Colonic mucosa (tissue), 4 donors: ENCODE measurements around the gene RPS6KA3. TPM values are rescaled to one million over a fixed set of nuclear protein-coding genes. Genes with fewer than 3 reads are reported as not detected.

Experiments used
- DNase-seq: peaks from one replicate; pipeline ENCODE4 v3.0.0-alpha.2; 2020
- H3K27ac ChIP-seq: fragments of 200-600 bp; one replicate; pipeline ENCODE4 v1.8.0; 2021
- H3K27me3 ChIP-seq: fragments of 200-600 bp; one replicate; pipeline ENCODE4 v1.8.0; 2021
- H3K36me3 ChIP-seq: fragments of 200-600 bp; one replicate; pipeline ENCODE4 v1.8.0; 2021
- H3K4me1 ChIP-seq: fragments of 200-600 bp; one replicate; pipeline ENCODE4 v1.8.0; 2021; ENCODE audit warnings: mild to moderate bottlenecking
- H3K4me3 ChIP-seq: fragments of 200-600 bp; one replicate; pipeline ENCODE4 v1.8.0; 2021
- H3K9ac ChIP-seq, 2 donors: one replicate each; pipeline ENCODE4 v1.7.0; 2013; ENCODE audit warnings: control low read depth in 2 of 2, low read depth in 2 of 2, low read length in 2 of 2
- H3K9me3 ChIP-seq: fragments of 200-600 bp; one replicate; pipeline ENCODE4 v1.8.0; 2021
- intact Hi-C: fragments of 100-400 bp; cut with DNase I; formaldehyde crosslinking; loops from one replicate; pipeline ENCODE4 v1.14.1; 2022
- total RNA-seq, 2 donors: library from RNA; stranded (reverse); fragmentation: NEBNext Ultra II Directional in 1 of 2; extraction: Animal tissue kit (Norgen Biotek cat#: 25700) in 1 of 2; gene quantifications; one replicate each; pipeline ENCODE4 v1.2.1, GENCODE V29; 2021
- TF ChIP-seq, protein P1 (sequence below): fragments of 200-600 bp; IDR thresholded peaks from one replicate; pipeline ENCODE4 v1.8.0; 2022; ENCODE audit warnings: antibody characterized with exemption, mild to moderate bottlenecking
- donor health status: healthy.
- donor health status: DM: no; HTN: no; CAD: no.
- donor health status: DM: no; HTN: no; CAD: no.

RPS6KA3 gene
- total RNA-seq, 2 donors from 2014 or later = 77.0 to 110 TPM

DNA sequence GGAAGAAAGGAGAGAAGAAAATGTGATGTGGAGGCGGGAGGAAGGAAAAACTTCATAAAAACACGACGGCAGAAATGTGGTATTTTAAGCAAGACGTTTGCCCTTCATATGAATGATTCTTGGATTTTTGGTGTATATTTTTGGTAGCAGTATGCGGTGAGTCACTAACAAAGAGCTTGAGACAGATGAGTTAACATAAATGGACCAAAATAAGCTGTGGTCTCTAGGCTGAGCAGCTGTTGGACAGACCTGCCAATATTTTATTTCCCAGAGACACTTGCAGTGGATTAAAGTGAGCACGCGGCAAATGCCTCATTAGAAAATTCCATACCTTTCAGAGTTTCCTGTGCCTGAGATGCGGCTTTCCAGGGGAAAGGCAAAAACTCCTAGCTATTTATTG lies 43.1 kb upstream of the RPS6KA3 start:
- no peak for DNase-seq
- Histone ChIP-seq H3K36me3 (no peaks in the 10 kb centered on the region), H3K9ac (no peak overlapping the region), H3K4me1 (no peaks in the 10 kb centered on the region), H3K27me3 (no peaks in the 10 kb centered on the region), H3K4me3 (no peak overlapping the region), H3K9me3 (no peaks in the 10 kb centered on the region), H3K27ac (no peak overlapping the region)
- intact Hi-C loops = no loop called here
- TF ChIP-seq, protein P1, sequence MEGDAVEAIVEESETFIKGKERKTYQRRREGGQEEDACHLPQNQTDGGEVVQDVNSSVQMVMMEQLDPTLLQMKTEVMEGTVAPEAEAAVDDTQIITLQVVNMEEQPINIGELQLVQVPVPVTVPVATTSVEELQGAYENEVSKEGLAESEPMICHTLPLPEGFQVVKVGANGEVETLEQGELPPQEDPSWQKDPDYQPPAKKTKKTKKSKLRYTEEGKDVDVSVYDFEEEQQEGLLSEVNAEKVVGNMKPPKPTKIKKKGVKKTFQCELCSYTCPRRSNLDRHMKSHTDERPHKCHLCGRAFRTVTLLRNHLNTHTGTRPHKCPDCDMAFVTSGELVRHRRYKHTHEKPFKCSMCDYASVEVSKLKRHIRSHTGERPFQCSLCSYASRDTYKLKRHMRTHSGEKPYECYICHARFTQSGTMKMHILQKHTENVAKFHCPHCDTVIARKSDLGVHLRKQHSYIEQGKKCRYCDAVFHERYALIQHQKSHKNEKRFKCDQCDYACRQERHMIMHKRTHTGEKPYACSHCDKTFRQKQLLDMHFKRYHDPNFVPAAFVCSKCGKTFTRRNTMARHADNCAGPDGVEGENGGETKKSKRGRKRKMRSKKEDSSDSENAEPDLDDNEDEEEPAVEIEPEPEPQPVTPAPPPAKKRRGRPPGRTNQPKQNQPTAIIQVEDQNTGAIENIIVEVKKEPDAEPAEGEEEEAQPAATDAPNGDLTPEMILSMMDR = no peak

DNA sequence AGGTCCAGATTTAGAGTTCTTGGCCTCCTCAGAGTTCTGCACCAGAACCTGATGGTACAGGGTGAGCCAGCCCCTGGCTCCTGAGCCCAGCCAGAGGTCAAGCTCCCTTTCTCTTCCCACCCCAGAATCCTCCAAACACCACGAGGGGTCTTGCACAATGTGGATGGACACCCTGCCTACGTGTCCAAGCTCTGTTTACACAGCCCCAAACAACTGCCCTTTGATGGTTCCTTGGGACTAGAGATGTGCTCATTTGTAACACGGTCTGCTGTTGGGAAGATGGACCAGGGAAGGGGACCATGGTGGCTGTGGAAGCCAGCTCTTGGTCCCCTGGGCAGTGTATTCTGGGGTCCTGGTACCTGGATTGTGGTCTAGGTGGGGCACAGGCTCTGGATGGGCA lies 40.0 kb upstream of the RPS6KA3 start:
- TF ChIP-seq, protein P1 = no peak
- H3K4me1 ChIP-seq = no peaks in the 10 kb centered on the region
- no peak overlapping the region for H3K27ac ChIP-seq
- H3K9me3 ChIP-seq = no peaks in the 10 kb centered on the region
- H3K9ac ChIP-seq = no peak overlapping the region
- no peak overlapping the region for H3K4me3 ChIP-seq
- no peaks in the 10 kb centered on the region for H3K27me3 ChIP-seq
- intact Hi-C loops = no loop called here
- H3K36me3 ChIP-seq = no peaks in the 10 kb centered on the region
- no peak for DNase-seq

DNA sequence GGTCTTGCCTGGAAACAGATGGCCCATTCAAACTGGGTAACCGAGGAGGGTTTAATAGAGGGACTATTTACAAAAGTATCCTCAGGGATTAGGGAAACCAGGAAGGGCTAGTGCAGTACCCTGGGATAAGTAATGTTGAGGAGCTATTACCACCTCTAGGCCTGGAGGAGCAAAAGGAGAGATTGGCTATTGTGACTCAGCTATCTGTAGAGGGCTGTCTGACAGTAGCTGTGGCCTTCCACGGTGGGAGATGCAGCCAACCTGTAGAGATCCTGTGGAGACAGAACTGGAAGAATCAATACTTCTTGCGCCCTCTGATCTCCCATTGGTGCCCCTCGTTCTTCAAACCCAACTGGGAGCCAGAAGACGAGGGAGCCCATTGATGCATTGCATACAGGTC lies 34.1 kb upstream of the RPS6KA3 start:
- TF ChIP-seq, protein P1 = no peak
- Histone ChIP-seq H3K27me3 (no peaks in the 10 kb centered on the region), H3K4me1 (no peaks in the 10 kb centered on the region), H3K9me3 (no peaks in the 10 kb centered on the region), H3K4me3 (no peak overlapping the region), H3K36me3 (no peaks in the 10 kb centered on the region), H3K9ac (no peak overlapping the region), H3K27ac (no peak overlapping the region)
- intact Hi-C loops = no loop called here
- DNase-seq = no peak

DNA sequence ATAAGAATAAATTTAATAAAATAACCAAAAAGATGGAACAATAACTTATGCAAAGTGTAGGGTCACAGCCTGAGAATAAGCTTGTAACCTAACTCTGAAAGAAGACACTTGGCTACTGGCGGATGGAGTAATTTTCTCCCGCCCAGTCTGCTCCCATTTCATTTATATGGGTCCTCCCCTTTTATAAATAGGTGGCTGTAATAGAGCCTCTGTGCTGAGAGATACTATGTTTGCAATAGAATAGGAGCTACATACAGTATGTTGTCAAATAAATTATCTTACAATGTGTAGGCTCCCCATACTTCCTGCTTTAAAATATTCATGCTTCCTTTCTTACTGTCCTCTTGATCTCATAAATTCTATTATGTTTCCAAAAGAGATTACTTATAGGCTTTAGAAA lies 28.2 kb upstream of the RPS6KA3 start:
- no peak for DNase-seq
- Histone ChIP-seq H3K27ac (no peak overlapping the region), H3K4me3 (no peak overlapping the region), H3K36me3 (no peaks in the 10 kb centered on the region), H3K9ac (no peak overlapping the region), H3K27me3 (no peaks in the 10 kb centered on the region), H3K4me1 (no peaks in the 10 kb centered on the region), H3K9me3 (no peaks in the 10 kb centered on the region)
- TF ChIP-seq, protein P1 = no peak
- intact Hi-C loops = no loop called here

DNA sequence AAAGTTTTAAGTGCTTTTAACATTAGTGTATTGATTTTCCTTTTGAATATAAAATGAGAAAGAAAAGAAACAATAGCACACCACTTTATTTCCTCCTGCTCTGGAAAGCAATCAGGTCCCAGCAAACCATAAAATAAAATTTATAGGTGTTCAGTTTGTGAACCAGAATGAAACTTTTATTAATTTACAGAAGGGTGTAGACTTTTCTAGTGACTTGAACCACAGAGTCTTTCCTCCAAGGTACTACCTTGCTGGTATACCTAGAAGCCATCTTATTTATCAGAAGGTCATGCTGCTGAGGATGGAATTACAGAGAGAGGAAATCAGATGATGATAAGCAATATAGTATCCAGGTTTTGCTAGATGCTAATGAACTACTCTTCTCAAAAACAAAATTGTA lies 27.6 kb upstream of the RPS6KA3 start:
- H3K9ac ChIP-seq = no peak overlapping the region
- DNase-seq = no peak
- no peaks in the 10 kb centered on the region for H3K36me3 ChIP-seq
- H3K27me3 ChIP-seq = no peaks in the 10 kb centered on the region
- H3K4me1 ChIP-seq = no peaks in the 10 kb centered on the region
- no peak overlapping the region for H3K4me3 ChIP-seq
- TF ChIP-seq, protein P1 = no peak
- intact Hi-C loops = no loop called here
- H3K27ac ChIP-seq = no peak overlapping the region
- no peaks in the 10 kb centered on the region for H3K9me3 ChIP-seq

DNA sequence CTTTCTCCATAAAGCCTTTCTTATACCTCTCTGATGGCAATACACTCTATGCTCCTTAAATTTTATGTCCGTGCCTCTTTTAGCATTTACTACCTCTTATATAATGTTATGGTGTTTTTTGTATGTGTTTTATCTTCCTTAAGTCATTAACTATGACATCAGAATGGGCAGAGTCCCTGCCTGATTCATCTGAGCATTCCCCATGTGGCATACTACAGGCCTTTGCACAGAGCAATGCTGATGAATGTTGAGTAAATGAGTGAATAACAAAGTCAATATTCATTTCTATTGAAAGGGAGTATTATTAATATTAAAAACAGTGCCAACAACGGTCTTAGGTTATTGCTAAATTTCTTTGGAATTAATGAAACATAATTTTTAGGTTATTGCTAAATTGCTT lies 18.8 kb upstream of the RPS6KA3 start:
- no peaks in the 10 kb centered on the region for H3K9me3 ChIP-seq
- H3K27ac ChIP-seq = no peak overlapping the region
- H3K4me1 ChIP-seq = no peaks in the 10 kb centered on the region
- no peaks in the 10 kb centered on the region for H3K36me3 ChIP-seq
- TF ChIP-seq, protein P1 = no peak
- intact Hi-C loops = no loop called here
- no peaks in the 10 kb centered on the region for H3K27me3 ChIP-seq
- H3K9ac ChIP-seq = no peak overlapping the region
- DNase-seq = no peak
- H3K4me3 ChIP-seq = no peak overlapping the region
